ENCODE measurements around the gene MFSD11. TPM values are rescaled to one million over a fixed set of nuclear protein-coding genes. Genes with fewer than 3 reads are reported as not detected.
A peak's percentile ranks its signal among the peaks of the same experiment; 100 is the strongest.

The MFSD11 gene
- total RNA-seq, 2 experiments from 2014 or later = 25.5 to 29.4 TPM

GRCh38 chr17:76757256-76757655, 19.3 kb downstream of the MFSD11 start:
- Histone ChIP-seq H3K9me3 (ENCODE audit: control insufficient read depth in 1 of 2, insufficient read depth in 1 of 2, low read length in 2 of 2) (no peaks in the 10 kb centered on the region), H3K36me3 (ENCODE audit: insufficient read depth, low read length) (peaks cover 6% of the 10 kb centered on the region), H3K4me1 (ENCODE audit: insufficient read depth, low read length) (peaks cover 24% of the 10 kb centered on the region), H3K27ac (ENCODE audit: low read depth in 1 of 2, low read length in 2 of 2) (no peak overlapping the region), H3K27me3 (ENCODE audit: control insufficient read depth in 1 of 2, insufficient read depth in 2 of 2, low read length in 2 of 2) (no peaks in the 10 kb centered on the region), H3K4me3 (ENCODE audit: low read length) (no peak overlapping the region)
- DNase-seq = no peak
- ChIA-PET CTCF (no interaction called here), POLR2A (no interaction called here)
- Mint-ChIP-seq H3K9me3 (no peaks in the 10 kb centered on the region), H3K27me3 (no peaks in the 10 kb centered on the region), H3K4me1 (ENCODE audit: low read depth) (peaks cover 18% of the 10 kb centered on the region), H3K36me3 (ENCODE audit: low read depth) (peaks cover 27% of the 10 kb centered on the region), H3K27ac (no peak overlapping the region), H3K4me3 (no peak overlapping the region)
- no peak for ATAC-seq (ENCODE audit: poor library complexity)
- intact Hi-C loops (cut with DNase I, micrococcal nuclease) = no loop called here
- TF ChIP-seq CTCF (IDR thresholded peaks at IDR 0.05) = no peak

- H3K4me1 ChIP-seq (ENCODE audit: insufficient read depth, low read length) = peaks cover 14% of the 10 kb centered on the region
- no peaks in the 10 kb centered on the region for H3K27me3 Mint-ChIP-seq
- TF ChIP-seq CTCF (IDR thresholded peaks at IDR 0.05) = no peak
- no peaks in the 10 kb centered on the region for H3K9me3 ChIP-seq (ENCODE audit: control insufficient read depth in 1 of 2, insufficient read depth in 1 of 2, low read length in 2 of 2)
- intact Hi-C loops (cut with DNase I, micrococcal nuclease) = no loop called here
- no peak overlapping the region for H3K4me3 ChIP-seq (ENCODE audit: low read length)
- DNase-seq (no peak), ATAC-seq (ENCODE audit: poor library complexity) (no peak)
- CTCF ChIA-PET = interaction anchor here (0.7 to 1.3 kb wide), 2 partner anchors 20 to 21 kb away, joined by 3 read pairs; no protein-coding TSS in a partner anchor
- H3K27ac Mint-ChIP-seq = no peak overlapping the region
- POLR2A ChIA-PET = interaction anchor here (1.5 kb wide), 1 partner anchor 31 kb away, joined by 6 read pairs; no protein-coding TSS in a partner anchor
- no peaks in the 10 kb centered on the region for H3K27me3 ChIP-seq (ENCODE audit: control insufficient read depth in 1 of 2, insufficient read depth in 2 of 2, low read length in 2 of 2)
- no peak overlapping the region for H3K4me3 Mint-ChIP-seq
- H3K9me3 Mint-ChIP-seq = no peaks in the 10 kb centered on the region
- H3K36me3 Mint-ChIP-seq (ENCODE audit: low read depth) = peaks cover 18% of the 10 kb centered on the region
- H3K4me1 Mint-ChIP-seq (ENCODE audit: low read depth) = peaks cover 7% of the 10 kb centered on the region
- no peak overlapping the region for H3K27ac ChIP-seq (ENCODE audit: low read depth in 1 of 2, low read length in 2 of 2)
- peaks cover 6% of the 10 kb centered on the region for H3K36me3 ChIP-seq (ENCODE audit: insufficient read depth, low read length)
Measured at GRCh38 chr17:76758570-76758969, 20.7 kb downstream of the MFSD11 start.

DNA sequence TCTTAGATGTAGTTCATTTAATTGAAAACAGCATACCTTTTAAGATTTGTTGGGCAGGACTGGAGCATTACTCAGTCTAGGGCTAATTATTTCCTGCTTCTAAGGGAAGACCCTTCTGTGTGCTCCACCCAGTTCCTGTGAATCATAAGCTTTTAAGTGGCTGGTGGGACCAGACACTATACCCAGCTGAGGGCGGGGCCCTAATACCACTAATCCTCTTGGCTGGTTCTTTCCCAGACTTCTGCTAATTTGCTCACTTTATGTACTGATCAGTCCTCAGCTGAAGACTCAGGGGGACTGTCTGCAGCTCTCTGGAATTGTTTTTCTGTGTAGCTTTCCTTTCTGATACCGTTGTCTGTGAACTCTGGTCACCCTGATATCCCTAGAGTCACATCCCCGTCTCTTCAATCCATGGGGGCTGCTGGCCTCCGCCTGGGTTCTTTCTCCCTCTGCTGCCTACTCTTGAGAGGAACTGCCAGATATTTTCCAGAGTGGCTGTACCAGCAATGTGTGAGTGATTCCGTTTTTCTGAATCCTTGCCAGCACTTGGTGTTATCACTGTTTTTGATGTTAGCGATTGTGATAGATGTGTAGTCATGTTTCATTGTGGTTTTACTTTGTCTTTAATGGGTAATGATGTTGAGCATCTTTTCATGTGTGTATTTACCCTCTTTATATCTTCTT, 35.1 kb downstream of the MFSD11 start:
- Mint-ChIP-seq H3K27me3 (no peaks in the 10 kb centered on the region), H3K36me3 (ENCODE audit: low read depth) (peaks cover 67% of the 10 kb centered on the region), H3K4me1 (ENCODE audit: low read depth) (peaks cover 23% of the 10 kb centered on the region), H3K4me3 (peak overlapping the region; percentile 36), H3K27ac (peak overlapping the region; percentile 93), H3K9me3 (no peaks in the 10 kb centered on the region)
- POLR2A ChIA-PET = interaction anchor here (0.5 to 1.6 kb wide), 6 partner anchors 18 to 47 kb away, joined by 3 to 6 read pairs (median 4); partner anchors contain the start of genes JMJD6, MFSD11 and SRSF2
- no peaks in the 10 kb centered on the region for H3K9me3 ChIP-seq (ENCODE audit: control insufficient read depth in 1 of 2, insufficient read depth in 1 of 2, low read length in 2 of 2)
- peak overlapping the region; percentile 37 to 75 for H3K27ac ChIP-seq (ENCODE audit: low read depth in 1 of 2, low read length in 2 of 2)
- DNase-seq (peak in 13 of 14 experiments; percentile 16 to 87 (median 48)), ATAC-seq (ENCODE audit: poor library complexity) (peak; percentile 95)
- TF ChIP-seq CTCF (IDR thresholded peaks at IDR 0.05) = no peak
- H3K4me3 ChIP-seq (ENCODE audit: low read length) = peak overlapping the region; percentile 30
- no peaks in the 10 kb centered on the region for H3K27me3 ChIP-seq (ENCODE audit: control insufficient read depth in 1 of 2, insufficient read depth in 2 of 2, low read length in 2 of 2)
- H3K36me3 ChIP-seq (ENCODE audit: insufficient read depth, low read length) = peaks cover 44% of the 10 kb centered on the region
- intact Hi-C loops (cut with DNase I, micrococcal nuclease) = loop anchor here in 1 of 2 experiments (5.0 kb wide), 1 partner anchor 36 kb away; the partner anchor contains the start of genes MFSD11 and SRSF2
- CTCF ChIA-PET = interaction anchor here (0.6 to 1.3 kb wide), 4 partner anchors 29 to 591 kb away, joined by 3 to 6 read pairs (median 4); partner anchors contain the start of gene MFSD11
- peaks cover 22% of the 10 kb centered on the region for H3K4me1 ChIP-seq (ENCODE audit: insufficient read depth, low read length)

Data from CD4-positive, alpha-beta T cell (primary cell).